Gastroesophageal sphincter (tissue), 4 donors: ENCODE results near the gene TRIM69. TPM values are rescaled to one million over a fixed set of nuclear protein-coding genes. Genes with fewer than 3 reads are reported as not detected.
"Not testable (repeated sequence)": the region's sequence is repeated elsewhere in the genome, so short reads cannot be mapped to it uniquely, and the experiment has no call there.

Experiments used
- ATAC-seq: fragments of 150-250 bp; one replicate; pipeline ENCODE4 v1.9.1; 2016; ENCODE audit warnings: mild to moderate bottlenecking, moderate library complexity
- H3K27ac ChIP-seq, 4 donors: fragments of 200-600 bp; sonication (generic) in 3 of 4; 1 replicate in 3 of 4; 2 replicates in 1 of 4; pipeline ENCODE4 v1.5.1; 2016 to 2019
- H3K27me3 ChIP-seq: fragments of 200-600 bp; sonication (generic); one replicate; pipeline ENCODE4 v1.5.1; 2019
- H3K36me3 ChIP-seq, 2 donors: fragments of 200-600 bp; sonication (generic); one replicate each; pipeline ENCODE4 v1.5.1; 2019; ENCODE audit warnings: control low read depth in 1 of 2
- H3K4me1 ChIP-seq, 3 donors: fragments of 200-600 bp; sonication (generic); 1 replicate in 2 of 3; 2 replicates in 1 of 3; pipeline ENCODE4 v1.5.1; 2016 to 2019; ENCODE audit warnings: control low read depth in 2 of 3
- H3K4me3 ChIP-seq, 2 donors: fragments of 200-600 bp; sonication (generic); one replicate each; pipeline ENCODE4 v1.5.1; 2019; ENCODE audit warnings: mild to moderate bottlenecking in 1 of 2, moderate library complexity in 1 of 2
- H3K9me3 ChIP-seq, 3 donors: fragments of 200-600 bp; sonication (generic); one replicate each; pipeline ENCODE4 v1.5.1; 2017 to 2019; ENCODE audit warnings: control low read depth in 2 of 3
- EP300 ChIP-seq: sonication (generic); formaldehyde crosslinking; IDR thresholded peaks from one replicate; pipeline ENCODE4 v1.6.1; 2017; ENCODE audit warnings: antibody characterized with exemption, mild to moderate bottlenecking
- POLR2A ChIP-seq, 2 donors: fragments of 450-650 bp; IDR thresholded peaks; one replicate each; pipeline ENCODE4 v1.6.1; 2017; ENCODE audit warnings: antibody characterized with exemption in 2 of 2, mild to moderate bottlenecking in 2 of 2, moderate library complexity in 1 of 2
- POLR2AphosphoS5 ChIP-seq: sonication (generic); formaldehyde crosslinking; IDR thresholded peaks from one replicate; pipeline ENCODE4 v1.6.1; 2017; ENCODE audit warnings: antibody characterized with exemption
- WGBS, 2 donors: methylation state at CpG; one replicate each; pipeline ENCODE4 v1.1.5; 2018; ENCODE audit warnings: low coverage in 1 of 2; 5-methylcytosine and 5-hydroxymethylcytosine counted together
- total RNA-seq, 4 donors: library from RNA; depleted of rRNA; stranded (reverse); fragments of >200 nt; gene quantifications; one replicate each; pipeline ENCODE4 v1.1.0, GENCODE V29; 2016
- TF ChIP-seq, protein P1 (sequence below), 4 experiments: fragments of 200-600 bp in 2 of 4; fragments of 450-650 bp in 2 of 4; sonication (generic) in 1 of 4; IDR thresholded peaks; one replicate each; pipeline ENCODE4 v1.5.1; 2017 to 2019; ENCODE audit warnings: antibody characterized with exemption in 4 of 4, mild to moderate bottlenecking in 2 of 4, moderate library complexity in 2 of 4

Gene TRIM69
- total RNA-seq, 4 donors from 2014 or later = 22.9 to 31.1 (median 24.3) TPM

DNA sequence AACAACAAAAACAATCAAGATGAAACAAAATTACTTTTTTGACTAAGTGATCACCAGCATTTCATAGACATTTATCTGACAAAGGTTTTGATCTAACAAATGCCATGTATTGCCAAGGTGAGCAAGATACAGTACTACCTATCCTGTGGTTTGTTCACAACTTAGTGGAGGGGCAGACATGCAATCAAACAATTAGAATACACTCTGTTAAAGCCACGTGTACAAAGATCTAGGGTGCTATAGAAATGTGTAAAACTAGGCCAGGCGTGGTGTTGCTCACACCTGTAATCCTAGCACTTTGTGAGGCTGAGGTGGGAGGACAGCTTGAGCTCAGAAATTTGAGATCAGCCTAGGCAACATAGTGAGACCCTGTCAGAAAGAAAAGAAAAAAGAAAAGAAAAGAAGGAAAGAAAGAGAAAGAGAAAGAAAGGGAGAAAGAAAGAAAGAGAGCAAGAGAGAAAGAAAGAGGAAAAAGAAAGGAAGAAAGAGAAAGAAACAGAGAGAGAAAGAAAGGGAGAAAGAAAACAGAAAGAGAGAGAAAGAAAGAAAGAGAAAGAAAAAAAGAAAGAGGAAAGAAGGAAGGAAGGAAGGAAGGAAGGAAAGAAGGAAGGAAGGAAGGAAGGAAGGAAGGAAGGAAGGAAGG lies 1.4 kb upstream of the TRIM69 start:
- 60 to 67% methylated on average over 2 of the region's 2 CpGs for WGBS, 2 donors
- no peak for ATAC-seq
- Histone ChIP-seq H3K27ac (peak overlapping the region in 2 of 4 donors; percentile 19 to 58), H3K27me3 (no peaks in the 10 kb centered on the region), H3K36me3 (peaks cover 0 to 12% of the 10 kb centered on the region in 2 donors), H3K9me3 (no peaks in the 10 kb centered on the region), H3K4me3 (no peak overlapping the region), H3K4me1 (peaks cover 0 to 36% (median 3%) of the 10 kb centered on the region in 3 donors)
- TF ChIP-seq POLR2A (IDR thresholded peaks at IDR 0.05) = no peak
- TF ChIP-seq EP300 = no peak

DNA sequence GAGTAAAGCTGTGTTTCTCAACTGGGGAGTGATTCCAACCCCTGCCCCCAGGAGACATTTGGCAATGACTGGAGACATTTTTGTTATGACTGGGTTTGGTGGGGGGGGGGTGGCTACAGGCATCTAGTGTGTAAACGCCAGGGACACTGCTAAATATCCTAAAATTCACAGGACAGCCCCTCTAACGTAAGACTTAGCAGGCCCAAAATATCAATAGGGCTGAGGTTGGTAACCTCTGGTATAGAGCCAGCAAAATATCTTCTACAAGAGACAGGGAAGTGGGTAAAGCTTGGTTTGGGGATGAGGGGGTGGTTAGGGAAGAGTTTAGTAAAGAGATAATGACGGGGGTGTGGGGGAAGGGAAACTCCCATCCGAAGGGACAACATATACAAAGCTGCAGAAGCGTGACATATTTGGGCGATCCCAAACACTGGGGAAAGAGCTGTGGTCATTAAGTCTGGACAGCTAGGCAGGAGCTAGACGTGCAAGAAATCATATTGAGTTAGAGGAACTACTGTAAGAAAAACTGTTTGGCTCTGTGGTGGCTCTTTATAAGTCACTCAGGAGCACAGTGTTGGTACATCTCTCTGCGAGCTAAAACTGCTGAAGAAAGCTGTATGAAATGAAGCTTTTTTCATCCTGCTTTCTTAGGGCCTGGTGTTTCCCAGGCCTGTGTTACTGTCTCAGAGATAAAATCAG lies 697 bp upstream of the TRIM69 start:
- H3K27ac ChIP-seq = peak overlapping the region in 3 of 4 donors; percentile 19 to 58 (median 55)
- peaks cover 0 to 29% (median 3%) of the 10 kb centered on the region in 3 donors for H3K4me1 ChIP-seq
- H3K9me3 ChIP-seq = no peaks in the 10 kb centered on the region
- H3K36me3 ChIP-seq = peaks cover 0 to 12% of the 10 kb centered on the region in 2 donors
- H3K4me3 ChIP-seq = no peak overlapping the region
- ATAC-seq = peak; percentile 71
- no peak for TF ChIP-seq POLR2A (IDR thresholded peaks at IDR 0.05)
- TF ChIP-seq POLR2AphosphoS5 = peak; percentile 5
- TF ChIP-seq, protein P1, sequence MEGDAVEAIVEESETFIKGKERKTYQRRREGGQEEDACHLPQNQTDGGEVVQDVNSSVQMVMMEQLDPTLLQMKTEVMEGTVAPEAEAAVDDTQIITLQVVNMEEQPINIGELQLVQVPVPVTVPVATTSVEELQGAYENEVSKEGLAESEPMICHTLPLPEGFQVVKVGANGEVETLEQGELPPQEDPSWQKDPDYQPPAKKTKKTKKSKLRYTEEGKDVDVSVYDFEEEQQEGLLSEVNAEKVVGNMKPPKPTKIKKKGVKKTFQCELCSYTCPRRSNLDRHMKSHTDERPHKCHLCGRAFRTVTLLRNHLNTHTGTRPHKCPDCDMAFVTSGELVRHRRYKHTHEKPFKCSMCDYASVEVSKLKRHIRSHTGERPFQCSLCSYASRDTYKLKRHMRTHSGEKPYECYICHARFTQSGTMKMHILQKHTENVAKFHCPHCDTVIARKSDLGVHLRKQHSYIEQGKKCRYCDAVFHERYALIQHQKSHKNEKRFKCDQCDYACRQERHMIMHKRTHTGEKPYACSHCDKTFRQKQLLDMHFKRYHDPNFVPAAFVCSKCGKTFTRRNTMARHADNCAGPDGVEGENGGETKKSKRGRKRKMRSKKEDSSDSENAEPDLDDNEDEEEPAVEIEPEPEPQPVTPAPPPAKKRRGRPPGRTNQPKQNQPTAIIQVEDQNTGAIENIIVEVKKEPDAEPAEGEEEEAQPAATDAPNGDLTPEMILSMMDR (IDR thresholded peaks at IDR 0.05) = peak in 2 of 4 experiments; percentile 12 to 15
- no peak for TF ChIP-seq EP300
- WGBS, 2 donors = 41 to 55% methylated on average over 4 to 8 of the region's 8 CpGs
- H3K27me3 ChIP-seq = no peaks in the 10 kb centered on the region

DNA sequence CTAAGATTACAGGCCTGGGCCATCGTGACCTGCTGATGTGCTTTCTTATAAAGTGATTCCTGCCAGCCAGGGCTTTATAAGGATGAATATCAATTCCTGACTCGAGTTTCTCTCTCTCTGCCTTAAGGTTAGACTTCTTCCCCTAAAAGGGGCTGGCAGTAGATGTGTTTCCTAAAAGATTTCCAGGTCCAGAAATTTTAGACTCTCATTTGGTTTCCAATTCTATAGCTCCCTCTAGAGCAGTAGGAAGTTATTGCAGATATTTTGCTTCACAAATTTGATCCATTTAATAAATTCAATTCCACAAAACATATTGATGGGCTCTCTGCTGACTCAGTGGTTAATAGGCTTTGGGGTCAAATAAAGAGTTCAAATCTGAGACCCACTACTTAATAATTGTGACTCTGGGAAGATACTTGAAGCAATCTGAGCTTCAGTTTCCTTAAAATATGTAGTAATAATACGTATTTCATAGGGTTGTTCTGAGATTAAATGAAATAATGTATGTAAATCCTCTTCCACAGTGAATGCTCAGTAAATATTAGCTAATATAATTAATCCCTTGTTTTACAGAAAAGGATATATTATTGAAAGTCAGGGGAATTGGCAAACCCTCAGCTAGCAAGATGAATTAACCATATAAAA lies 2.1 kb downstream of the TRIM69 start:
- peak; percentile 55 for ATAC-seq
- H3K27me3 ChIP-seq = no peaks in the 10 kb centered on the region
- no peak overlapping the region for H3K4me3 ChIP-seq
- TF ChIP-seq, protein P1 (IDR thresholded peaks at IDR 0.05) = peak; percentile 47 to 78 (median 68)
- TF ChIP-seq EP300 = no peak
- H3K27ac ChIP-seq = no peak overlapping the region
- WGBS, 2 donors = 58 to 68% methylated on average over 3 of the region's 3 CpGs
- H3K4me1 ChIP-seq = peaks cover 0 to 13% (median 3%) of the 10 kb centered on the region in 3 donors
- no peaks in the 10 kb centered on the region for H3K36me3 ChIP-seq
- H3K9me3 ChIP-seq = no peaks in the 10 kb centered on the region

DNA sequence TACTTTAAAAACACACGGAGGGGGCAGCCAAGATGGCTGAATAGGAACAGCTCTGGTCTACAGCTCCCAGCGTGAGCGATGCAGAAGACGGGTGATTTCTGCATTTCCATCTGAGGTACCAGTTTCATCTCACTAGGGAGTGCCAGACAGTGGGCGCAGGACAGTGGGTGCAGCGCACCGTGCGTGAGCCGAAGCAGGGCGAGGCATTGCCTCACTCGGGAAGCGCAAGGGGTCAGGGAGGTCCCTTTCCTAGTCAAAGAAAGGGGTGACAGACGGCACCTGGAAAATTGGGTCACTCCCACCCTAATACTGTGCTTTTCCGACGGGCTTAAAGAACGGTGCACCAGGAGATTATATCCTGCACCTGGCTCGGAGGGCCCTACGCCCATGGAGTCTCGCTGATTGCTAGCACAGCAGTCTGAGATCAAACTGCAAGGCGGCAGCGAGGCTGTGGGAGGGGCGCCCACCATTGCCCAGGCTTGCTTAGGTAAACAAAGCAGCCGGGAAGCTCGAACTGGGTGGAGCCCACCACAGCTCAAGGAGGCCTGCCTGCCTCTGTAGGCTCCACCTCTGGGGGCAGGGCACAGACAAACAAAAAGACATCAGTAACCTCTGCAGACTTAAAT lies 3.0 kb downstream of the TRIM69 start:
- not testable (repeated sequence) for ATAC-seq, H3K4me3 ChIP-seq, H3K9me3 ChIP-seq, H3K27me3 ChIP-seq, H3K27ac ChIP-seq, H3K36me3 ChIP-seq
- H3K4me1 ChIP-seq = peaks cover 0 to 13% (median 3%) of the 10 kb centered on the region in 3 donors
- WGBS, 2 donors = 54 to 60% methylated on average over 3 to 5 of the region's 24 CpGs

DNA sequence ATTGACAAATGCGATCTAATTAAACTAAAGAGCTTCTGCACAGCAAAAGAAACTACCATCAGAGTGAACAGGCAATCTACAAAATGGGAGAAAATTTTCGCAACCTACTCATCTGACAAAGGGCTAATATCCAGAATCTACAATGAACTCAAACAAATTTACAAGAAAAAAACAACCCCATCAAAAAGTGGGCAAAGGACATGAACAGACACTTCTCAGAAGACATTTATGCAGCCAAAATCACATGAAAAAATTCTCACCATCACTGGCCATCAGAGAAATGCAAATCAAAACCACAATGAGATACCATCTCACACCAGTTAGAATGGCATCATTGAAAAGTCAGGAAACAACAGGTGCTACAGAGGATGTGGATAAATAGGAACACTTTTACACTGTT lies 7.1 kb downstream of the TRIM69 start:
- H3K27ac ChIP-seq, H3K4me3 ChIP-seq, H3K36me3 ChIP-seq, H3K9me3 ChIP-seq, ATAC-seq, H3K4me1 ChIP-seq, H3K27me3 ChIP-seq: not testable (repeated sequence)
- 80% methylated on average over 1 of the region's 2 CpGs; no CpG with 5 or more reads in 1 of the 2 donors for WGBS, 2 donors

DNA sequence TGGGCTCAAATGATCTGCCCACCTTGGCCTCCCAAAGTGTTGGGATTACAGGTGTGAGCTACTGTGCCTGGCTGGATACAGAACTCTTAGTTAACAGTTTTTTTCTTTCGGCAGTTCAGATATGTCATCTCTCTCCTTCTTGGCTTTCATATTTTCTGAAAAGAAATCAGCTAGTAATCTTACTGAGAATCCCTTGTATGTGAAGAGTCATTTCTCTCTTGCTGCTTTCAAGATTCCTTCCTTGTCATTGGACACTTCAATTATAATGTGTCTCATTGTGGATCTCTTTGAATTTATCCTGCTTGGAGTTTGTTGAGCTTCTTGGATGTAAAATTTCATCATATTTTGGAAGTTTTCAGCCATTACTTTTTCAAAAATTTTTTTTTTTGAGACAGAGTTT lies 17.0 kb downstream of the TRIM69 start:
- no peak for ATAC-seq

More for the DNA sequence above, 17.0 kb downstream of the TRIM69 start:
- 100% methylated on average over 1 of the region's 1 CpG for WGBS, 2 donors
- H3K9me3 ChIP-seq = peaks cover 0 to 25% (median 0%) of the 10 kb centered on the region in 3 donors
- H3K4me1 ChIP-seq = no peaks in the 10 kb centered on the region
- H3K36me3 ChIP-seq = no peaks in the 10 kb centered on the region
- TF ChIP-seq POLR2A (IDR thresholded peaks at IDR 0.05) (no peak), EP300 (no peak), POLR2AphosphoS5 (no peak)
- TF ChIP-seq, protein P1 (IDR thresholded peaks at IDR 0.05) = no peak
- H3K27me3 ChIP-seq = no peaks in the 10 kb centered on the region
- no peak overlapping the region for H3K27ac ChIP-seq
- H3K4me3 ChIP-seq = no peak overlapping the region
